GM20431 (cell line): ENCODE results near the gene SPATS2L.

Source experiments
- in situ Hi-C: fragments of 300-500 bp; cut with MseI, MboI; formaldehyde crosslinking; loops from one replicate; pipeline ENCODE4 v1.15.0; 2020; ENCODE audit warnings: low sequenced_read_pairs; ENCODE audit not compliant: unreplicated experiment

Gene SPATS2L

DNA sequence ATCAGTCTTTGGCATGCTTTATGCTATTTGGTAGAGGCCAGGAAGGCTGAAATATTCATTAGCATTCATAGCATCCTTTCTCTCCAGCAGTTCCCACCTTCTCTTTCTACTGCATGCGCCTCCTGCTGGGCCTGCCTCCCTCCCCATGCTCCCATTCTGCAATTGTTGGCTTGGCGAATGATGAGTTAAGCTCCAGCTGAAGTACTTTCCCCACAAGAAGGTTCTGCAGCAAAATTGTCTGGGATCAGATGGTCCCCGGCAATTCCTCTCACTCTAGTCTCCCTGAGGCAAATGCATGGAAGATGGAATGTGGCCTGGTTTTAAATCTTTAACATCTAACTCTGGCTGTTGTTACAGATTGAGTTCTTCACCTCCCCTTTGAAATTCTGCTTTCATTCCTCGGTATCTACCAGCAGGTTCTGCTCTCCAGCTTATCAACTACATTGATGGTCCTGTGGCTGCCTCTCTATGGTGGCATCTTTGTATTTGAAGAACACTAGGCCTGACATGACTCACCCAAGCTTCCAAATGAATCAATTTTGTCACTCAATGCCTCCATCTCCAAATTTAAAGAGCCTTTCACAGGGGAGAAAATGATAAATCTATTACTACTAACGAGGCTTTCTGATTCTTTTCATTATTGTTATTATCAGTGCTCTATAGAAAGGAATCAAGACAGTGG, 147.5 kb downstream of the SPATS2L start:
- in situ Hi-C loops, result no loop called here

- in situ Hi-C loops, result no loop called here
Observed at GRCh38 chr2:200454927-200455801, 148.7 kb downstream of the SPATS2L start.

GRCh38 chr2:200455958-200456421, 149.5 kb downstream of the SPATS2L start:
- in situ Hi-C loops, result no loop called here

DNA sequence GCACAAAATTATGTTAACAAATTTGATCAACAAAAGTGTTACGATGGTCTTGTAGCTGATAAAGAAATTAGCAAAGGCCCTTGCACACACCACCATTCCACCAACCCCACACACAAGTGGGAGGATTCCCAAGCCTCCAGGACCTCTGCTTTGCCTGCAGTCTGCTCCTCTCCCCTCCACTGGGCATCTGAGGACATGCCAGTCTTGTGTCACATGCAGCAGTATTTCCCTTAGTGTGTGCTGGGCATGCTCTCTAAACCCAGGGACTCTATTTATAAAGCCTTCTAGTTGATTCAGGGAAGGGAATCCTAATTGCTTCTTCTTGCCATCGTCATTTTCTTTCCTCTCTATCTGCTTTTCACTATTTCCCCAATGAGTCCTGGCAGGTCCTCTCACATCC, 150.1 kb downstream of the SPATS2L start:
- in situ Hi-C loops, result no loop called here

DNA sequence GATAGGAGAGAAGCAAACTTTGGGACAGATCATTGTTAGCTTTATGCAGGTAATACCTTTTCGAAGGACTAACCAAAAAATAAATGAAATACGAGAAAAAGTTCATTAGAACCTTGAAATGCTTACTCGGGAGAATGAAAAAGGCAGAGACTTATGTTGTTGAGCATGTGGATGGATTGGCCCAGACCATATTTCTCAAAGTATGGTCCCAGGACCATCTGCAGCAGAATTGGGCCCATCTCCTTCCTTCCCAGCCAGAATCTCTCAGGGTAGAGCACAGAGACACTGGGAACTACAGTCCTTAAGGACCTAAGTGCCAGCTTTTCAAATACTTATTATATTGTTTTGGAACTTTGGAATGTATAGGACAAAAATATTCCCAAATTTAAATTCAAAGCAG, 152.6 kb downstream of the SPATS2L start:
- in situ Hi-C loops, result no loop called here

DNA sequence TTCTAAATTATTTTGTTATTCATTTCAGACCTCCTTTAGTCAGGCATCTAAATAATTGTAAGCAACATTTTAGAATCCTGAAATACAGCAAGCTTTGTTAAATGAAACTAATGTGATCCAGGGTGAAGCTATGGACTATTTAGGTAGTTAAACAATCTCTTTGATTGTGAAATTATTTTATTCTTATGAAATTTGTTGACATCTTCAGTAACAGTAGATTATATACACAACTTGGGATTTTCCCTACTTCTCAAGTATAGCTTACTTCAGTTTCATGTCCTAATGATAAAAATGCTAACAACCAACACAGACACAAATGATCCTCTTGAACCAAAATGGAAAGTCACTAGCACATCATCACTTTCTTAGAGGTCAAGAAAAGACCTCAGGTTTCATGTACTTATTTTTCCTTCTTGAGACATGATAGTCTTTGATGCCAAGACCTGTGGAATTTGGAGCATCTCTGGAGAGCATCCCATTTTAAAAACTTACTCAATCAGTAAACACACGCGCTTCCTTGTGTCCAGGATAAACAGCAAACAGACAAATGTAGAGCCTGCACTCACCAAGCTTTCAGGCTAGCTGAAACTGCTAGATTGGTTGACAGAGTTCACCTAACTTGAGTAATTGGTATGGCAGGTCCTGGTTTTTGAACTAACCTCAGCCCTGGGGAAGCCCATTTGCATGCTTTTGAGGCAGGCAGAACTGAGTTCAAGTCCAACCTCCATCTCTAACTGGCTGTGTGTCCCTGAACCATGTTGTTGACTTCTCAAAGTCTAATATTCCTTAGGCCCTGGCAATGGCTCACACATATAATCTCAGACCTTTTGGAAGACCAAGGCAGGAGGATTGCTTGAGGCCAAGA, 155.6 kb downstream of the SPATS2L start:
- in situ Hi-C loops, result no loop called here

- in situ Hi-C loops, result no loop called here
Observed at GRCh38 chr2:200463452-200463851, 157.0 kb downstream of the SPATS2L start.

- in situ Hi-C loops, result no loop called here
Observed at GRCh38 chr2:200466425-200467418, 160.2 kb downstream of the SPATS2L start.

GRCh38 chr2:200467806-200468681, 161.6 kb downstream of the SPATS2L start:
- in situ Hi-C loops, result no loop called here

DNA sequence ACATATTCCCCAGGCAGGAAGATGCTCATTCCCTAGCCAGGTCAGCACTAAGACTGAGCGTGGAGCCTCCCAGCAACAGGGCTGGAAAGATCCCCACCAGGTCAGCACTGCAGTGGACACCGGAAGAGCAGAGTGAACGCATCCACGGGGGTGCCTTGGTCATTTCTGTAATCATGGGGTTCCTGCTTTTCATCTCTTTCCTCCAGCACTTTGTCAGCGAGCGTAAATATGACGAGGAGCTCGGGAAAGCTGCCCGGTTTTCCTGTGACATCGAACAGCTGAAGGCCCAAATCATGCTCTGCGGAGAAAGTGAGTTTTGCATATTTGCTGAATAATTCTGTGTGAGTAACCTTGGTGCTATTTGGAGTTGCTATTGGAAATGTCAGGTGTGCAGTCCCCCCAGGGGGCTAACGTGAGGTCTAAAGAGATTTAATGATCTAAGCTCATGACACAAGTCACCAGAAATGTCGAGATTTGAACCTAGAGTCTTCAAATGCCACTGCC, 163.3 kb downstream of the SPATS2L start:
- in situ Hi-C loops, result no loop called here

DNA sequence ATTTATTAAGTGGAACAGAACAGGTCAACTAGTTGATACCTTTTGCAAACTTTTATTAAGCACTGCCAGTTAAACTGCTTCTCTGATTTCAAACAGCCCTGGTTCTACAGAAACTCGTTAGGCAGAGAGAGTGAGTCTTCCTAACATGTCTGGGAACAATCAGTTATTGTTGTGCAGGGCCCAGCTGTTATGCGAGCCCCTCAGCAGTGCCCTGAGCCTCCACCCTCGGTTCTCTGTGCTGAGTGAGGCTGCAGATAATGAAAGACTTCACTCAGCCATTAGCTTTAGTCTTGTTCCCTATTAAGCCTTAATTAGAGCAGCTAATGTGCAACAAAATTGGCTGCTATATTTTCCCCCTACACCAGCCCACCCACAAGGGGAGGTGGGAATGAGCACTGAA, 163.7 kb downstream of the SPATS2L start:
- in situ Hi-C loops, result no loop called here

- in situ Hi-C loops, result no loop called here
Observed at GRCh38 chr2:200471324-200471848, 164.9 kb downstream of the SPATS2L start.

DNA sequence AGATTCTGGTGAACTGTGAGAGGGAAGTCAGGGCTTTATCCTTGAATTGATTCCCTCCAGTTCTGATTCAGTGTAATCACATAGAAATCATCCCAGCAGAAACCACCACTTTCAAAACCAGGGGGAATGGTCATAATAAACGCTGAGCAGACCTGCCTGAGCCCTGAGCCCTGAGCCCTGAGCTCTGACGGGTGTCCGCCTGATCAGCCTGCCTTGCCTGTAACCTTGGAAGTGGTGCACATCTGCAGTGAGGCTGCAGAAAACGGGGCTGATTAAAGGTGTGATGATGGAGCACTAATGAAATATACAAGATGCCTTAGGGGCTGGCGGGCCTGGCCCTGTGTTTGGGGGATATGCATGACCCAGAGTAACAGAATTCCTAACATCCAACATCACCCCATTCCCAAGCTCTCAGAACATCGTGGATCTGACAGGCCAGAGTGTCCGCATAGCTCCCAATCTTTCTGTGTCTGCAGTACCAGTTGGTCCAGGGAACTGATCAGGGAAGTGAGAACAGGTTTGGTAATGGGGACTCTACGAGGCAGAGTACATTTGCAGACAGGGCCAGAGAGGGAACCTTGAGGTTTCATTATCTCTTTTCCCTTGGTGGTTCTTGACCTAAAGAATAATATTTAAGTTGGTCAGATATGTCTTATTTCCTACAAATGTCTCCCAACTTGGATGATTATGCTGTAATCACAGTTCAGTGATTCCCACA, 165.6 kb downstream of the SPATS2L start:
- in situ Hi-C loops, result no loop called here

DNA sequence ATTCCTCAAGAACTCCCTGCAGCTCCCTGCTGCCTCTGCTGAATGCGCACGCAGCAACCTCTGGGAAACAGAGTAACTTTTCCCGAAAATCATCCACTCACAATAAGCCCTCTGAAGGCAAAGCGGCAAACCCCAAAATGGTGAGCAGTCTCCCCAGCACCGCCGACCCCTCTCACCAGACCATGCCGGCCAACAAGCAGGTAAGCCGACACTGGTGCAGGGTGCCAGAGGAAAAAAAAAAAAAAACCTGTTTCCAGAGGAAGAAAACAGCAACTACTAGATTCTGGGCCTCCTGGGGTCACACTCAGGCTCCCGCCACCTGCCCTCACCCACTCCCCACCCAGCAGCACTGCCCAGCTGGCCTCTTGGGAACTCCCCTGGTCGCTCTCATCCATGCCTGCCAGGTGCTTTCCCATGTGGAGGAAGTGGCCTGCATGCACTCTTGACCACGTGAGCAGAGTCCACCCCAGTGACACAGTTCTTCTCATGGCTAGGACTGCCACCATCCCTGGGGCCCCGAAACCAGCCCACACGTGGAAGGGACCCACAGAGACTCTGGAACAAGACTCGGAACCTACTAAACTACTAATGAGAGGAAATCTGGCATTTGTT, 166.5 kb downstream of the SPATS2L start:
- in situ Hi-C loops, result no loop called here

DNA sequence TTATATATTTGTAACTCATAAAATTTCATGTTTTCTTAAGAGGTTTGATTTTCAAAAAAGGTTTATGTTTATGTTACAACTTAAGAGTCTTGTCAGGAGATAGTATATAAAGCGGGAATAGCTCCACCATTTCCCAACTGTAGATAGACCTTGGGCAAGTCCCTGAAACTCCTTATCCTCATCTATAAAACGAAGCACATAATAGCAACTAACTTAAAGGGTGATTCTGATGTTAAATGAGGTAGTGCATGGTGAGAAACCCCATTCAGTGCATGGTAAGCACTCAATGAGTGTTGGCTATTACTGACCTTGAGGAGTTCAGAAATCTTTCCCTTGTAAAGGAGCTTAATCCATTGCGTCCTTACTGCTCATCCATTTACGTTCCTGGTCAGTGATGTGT, 169.3 kb downstream of the SPATS2L start:
- in situ Hi-C loops, result loop anchor here (25.0 kb wide), 1 partner anchor 488 kb away; no protein-coding TSS in a partner anchor

- in situ Hi-C loops, result loop anchor here (25.0 kb wide), 1 partner anchor 490 kb away; no protein-coding TSS in a partner anchor
Observed at GRCh38 chr2:200476836-200477235, 170.3 kb downstream of the SPATS2L start.
